ENCODE data around the gene TMEM86A.

- TF ChIP-seq CTCF (IDR thresholded peaks at IDR 0.05) (no peak), POLR2A (IDR thresholded peaks at IDR 0.05) (no peak)
These were observed 43.2 kb downstream of the TMEM86A start for GRCh38 chr11:18741783-18742182.
